ENCODE results near the gene COMMD7. TPM values are rescaled to one million over a fixed set of nuclear protein-coding genes. Genes with fewer than 3 reads are reported as not detected.
"Not testable (repeated sequence)": the region's sequence is repeated elsewhere in the genome, so short reads cannot be mapped to it uniquely, and the experiment has no call there.

The COMMD7 gene
- total RNA-seq, 1 donor from 2014 or later = 48.1 TPM

- peaks cover 1% of the 10 kb centered on the region for H3K4me1 Mint-ChIP-seq (ENCODE audit: unreplicated experiment)
- no peaks in the 10 kb centered on the region for H3K9me3 Mint-ChIP-seq (ENCODE audit: unreplicated experiment)
- H3K27ac Mint-ChIP-seq (ENCODE audit: unreplicated experiment) = no peak overlapping the region
- H3K4me3 Mint-ChIP-seq (ENCODE audit: unreplicated experiment) = no peak overlapping the region
- no peak for DNase-seq (ENCODE audit: extremely low spot score, unreplicated experiment)
- TF ChIP-seq, protein P1, sequence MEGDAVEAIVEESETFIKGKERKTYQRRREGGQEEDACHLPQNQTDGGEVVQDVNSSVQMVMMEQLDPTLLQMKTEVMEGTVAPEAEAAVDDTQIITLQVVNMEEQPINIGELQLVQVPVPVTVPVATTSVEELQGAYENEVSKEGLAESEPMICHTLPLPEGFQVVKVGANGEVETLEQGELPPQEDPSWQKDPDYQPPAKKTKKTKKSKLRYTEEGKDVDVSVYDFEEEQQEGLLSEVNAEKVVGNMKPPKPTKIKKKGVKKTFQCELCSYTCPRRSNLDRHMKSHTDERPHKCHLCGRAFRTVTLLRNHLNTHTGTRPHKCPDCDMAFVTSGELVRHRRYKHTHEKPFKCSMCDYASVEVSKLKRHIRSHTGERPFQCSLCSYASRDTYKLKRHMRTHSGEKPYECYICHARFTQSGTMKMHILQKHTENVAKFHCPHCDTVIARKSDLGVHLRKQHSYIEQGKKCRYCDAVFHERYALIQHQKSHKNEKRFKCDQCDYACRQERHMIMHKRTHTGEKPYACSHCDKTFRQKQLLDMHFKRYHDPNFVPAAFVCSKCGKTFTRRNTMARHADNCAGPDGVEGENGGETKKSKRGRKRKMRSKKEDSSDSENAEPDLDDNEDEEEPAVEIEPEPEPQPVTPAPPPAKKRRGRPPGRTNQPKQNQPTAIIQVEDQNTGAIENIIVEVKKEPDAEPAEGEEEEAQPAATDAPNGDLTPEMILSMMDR (IDR thresholded peaks at IDR 0.05) = no peak
- H3K27me3 Mint-ChIP-seq (ENCODE audit: unreplicated experiment) = no peaks in the 10 kb centered on the region
- H3K36me3 Mint-ChIP-seq (ENCODE audit: unreplicated experiment) = peaks cover 33% of the 10 kb centered on the region
Observed at GRCh38 chr20:32702706-32703425, 40.4 kb downstream of the COMMD7 start.

DNA sequence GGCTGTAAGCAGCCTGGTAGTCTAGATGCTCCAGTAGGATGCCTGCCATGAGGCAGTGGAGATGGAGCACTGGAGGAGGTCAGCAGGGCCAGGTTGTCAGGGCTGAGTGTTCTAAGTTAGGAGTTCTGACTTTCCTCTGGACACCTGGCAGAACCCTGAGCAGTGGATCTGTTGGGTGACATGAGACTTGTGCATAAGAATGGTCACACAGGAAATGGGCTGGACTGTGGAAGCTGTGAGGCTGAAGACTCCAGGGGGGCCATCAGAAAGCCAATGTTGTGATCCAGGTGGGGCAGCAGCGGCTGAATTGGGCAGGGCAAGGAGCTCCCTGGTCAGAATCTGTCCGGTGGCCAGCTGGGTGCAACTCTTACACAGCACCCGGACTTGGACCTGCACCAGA, 45.7 kb downstream of the COMMD7 start:
- no peaks in the 10 kb centered on the region for H3K9me3 Mint-ChIP-seq (ENCODE audit: unreplicated experiment)
- peaks cover 3% of the 10 kb centered on the region for H3K4me1 Mint-ChIP-seq (ENCODE audit: unreplicated experiment)
- no peak overlapping the region for H3K27ac Mint-ChIP-seq (ENCODE audit: unreplicated experiment)
- no peak for DNase-seq (ENCODE audit: extremely low spot score, unreplicated experiment)
- H3K4me3 Mint-ChIP-seq (ENCODE audit: unreplicated experiment) = no peak overlapping the region
- TF ChIP-seq, protein P1 (IDR thresholded peaks at IDR 0.05) = no peak
- no peaks in the 10 kb centered on the region for H3K27me3 Mint-ChIP-seq (ENCODE audit: unreplicated experiment)
- H3K36me3 Mint-ChIP-seq (ENCODE audit: unreplicated experiment) = peaks cover 11% of the 10 kb centered on the region

DNA sequence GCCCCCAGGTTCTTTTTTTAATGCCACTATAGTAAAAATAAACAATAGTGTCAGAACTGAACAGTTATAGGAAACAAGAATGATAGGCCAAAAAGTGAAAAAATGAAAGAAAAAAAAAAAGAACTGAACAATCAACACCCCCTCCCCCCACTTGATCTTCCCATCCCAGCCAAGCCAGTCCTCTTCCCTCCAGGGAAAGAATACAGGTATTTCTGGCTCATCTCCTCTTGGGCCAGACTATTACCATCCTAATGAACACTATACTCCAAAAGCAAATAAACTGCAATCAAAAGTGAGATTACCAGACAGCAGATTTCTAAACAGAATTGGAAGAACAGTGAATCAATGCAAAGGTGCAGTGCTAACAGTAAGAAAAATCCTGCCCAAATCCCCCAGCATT, 48.2 kb downstream of the COMMD7 start:
- Mint-ChIP-seq H3K27me3 (ENCODE audit: unreplicated experiment) (no peaks in the 10 kb centered on the region), H3K4me1 (ENCODE audit: unreplicated experiment) (peaks cover 3% of the 10 kb centered on the region), H3K36me3 (ENCODE audit: unreplicated experiment) (peaks cover 2% of the 10 kb centered on the region), H3K27ac (ENCODE audit: unreplicated experiment) (no peak overlapping the region), H3K9me3 (ENCODE audit: unreplicated experiment) (no peaks in the 10 kb centered on the region), H3K4me3 (ENCODE audit: unreplicated experiment) (no peak overlapping the region)
- no peak for DNase-seq (ENCODE audit: extremely low spot score, unreplicated experiment)
- TF ChIP-seq, protein P1 (IDR thresholded peaks at IDR 0.05) = no peak

GRCh38 chr20:32688966-32689365, 54.3 kb downstream of the COMMD7 start:
- H3K27ac Mint-ChIP-seq (ENCODE audit: unreplicated experiment); H3K36me3 Mint-ChIP-seq (ENCODE audit: unreplicated experiment); DNase-seq (ENCODE audit: extremely low spot score, unreplicated experiment); H3K9me3 Mint-ChIP-seq (ENCODE audit: unreplicated experiment); H3K4me3 Mint-ChIP-seq (ENCODE audit: unreplicated experiment); H3K27me3 Mint-ChIP-seq (ENCODE audit: unreplicated experiment): not testable (repeated sequence)
- H3K4me1 Mint-ChIP-seq (ENCODE audit: unreplicated experiment) = peaks cover 16% of the 10 kb centered on the region

DNA sequence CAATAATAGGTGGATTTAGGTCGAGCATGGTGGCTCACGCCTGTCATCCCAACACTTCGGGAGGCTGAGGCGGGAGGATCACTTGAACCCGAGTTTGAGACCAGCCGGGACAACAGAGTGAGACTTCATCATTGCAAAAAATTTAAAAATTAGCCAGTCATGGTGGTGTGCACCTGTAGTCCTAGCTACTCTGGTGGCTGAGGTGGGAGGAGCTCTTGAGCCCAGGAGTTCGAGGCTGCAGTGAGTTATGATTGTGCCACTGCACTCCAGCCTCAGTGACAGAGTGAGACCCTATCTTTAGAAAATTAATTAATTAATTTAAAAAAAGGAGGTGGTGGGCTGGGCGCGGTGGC, 56.1 kb downstream of the COMMD7 start:
- Mint-ChIP-seq H3K36me3 (ENCODE audit: unreplicated experiment) (no peaks in the 10 kb centered on the region), H3K27me3 (ENCODE audit: unreplicated experiment) (no peaks in the 10 kb centered on the region), H3K9me3 (ENCODE audit: unreplicated experiment) (no peaks in the 10 kb centered on the region)

More for the DNA sequence above, 56.1 kb downstream of the COMMD7 start:
- Mint-ChIP-seq H3K27ac (ENCODE audit: unreplicated experiment) (no peak overlapping the region), H3K4me1 (ENCODE audit: unreplicated experiment) (peaks cover 18% of the 10 kb centered on the region), H3K4me3 (ENCODE audit: unreplicated experiment) (no peak overlapping the region)
- TF ChIP-seq, protein P1 (IDR thresholded peaks at IDR 0.05) = no peak
- DNase-seq (ENCODE audit: extremely low spot score, unreplicated experiment) = no peak
